Measurements from ENCODE around the gene BPGM. TPM values are rescaled to one million over a fixed set of nuclear protein-coding genes. Genes with fewer than 3 reads are reported as not detected.
A peak's percentile ranks its signal among the peaks of the same experiment; 100 is the strongest.

Gene BPGM
- total and polyA plus RNA-seq, 4 donors: 44.7 to 121 (median 52.2) TPM

GRCh38 chr7:134691546-134692343 is 45.1 kb downstream of the BPGM start:
- Histone ChIP-seq H3K4me1 (ENCODE audit: control insufficient read depth, insufficient read depth, low read length) (peaks cover 16% of the 10 kb centered on the region), H3K27ac (ENCODE audit: low read depth, low read length) (peak overlapping the region; percentile 61), H3K27me3 (ENCODE audit: control insufficient read depth, insufficient read depth, low read length) (no peaks in the 10 kb centered on the region), H3K9me3 (ENCODE audit: control insufficient read depth, insufficient read depth, low read length) (no peaks in the 10 kb centered on the region), H3K36me3 (ENCODE audit: control insufficient read depth, insufficient read depth, low read length) (no peaks in the 10 kb centered on the region), H3K4me3 (ENCODE audit: low read depth, low read length) (no peak overlapping the region)
- DNase-seq (ENCODE audit: low read depth in 4 of 6, low spot score in 6 of 6): no peak
- 76% methylated on average over 3 of the region's 13 CpGs for WGBS (ENCODE audit: insufficient coverage)

GRCh38 chr7:134692344-134692705 is 45.7 kb downstream of the BPGM start:
- WGBS (ENCODE audit: insufficient coverage): 100% methylated on average over 1 of the region's 2 CpGs
- H3K27ac ChIP-seq (ENCODE audit: low read depth, low read length): no peak overlapping the region
- no peaks in the 10 kb centered on the region for H3K27me3 ChIP-seq (ENCODE audit: control insufficient read depth, insufficient read depth, low read length)
- H3K4me1 ChIP-seq (ENCODE audit: control insufficient read depth, insufficient read depth, low read length): peaks cover 16% of the 10 kb centered on the region
- H3K4me3 ChIP-seq (ENCODE audit: low read depth, low read length): no peak overlapping the region
- no peaks in the 10 kb centered on the region for H3K9me3 ChIP-seq (ENCODE audit: control insufficient read depth, insufficient read depth, low read length)
- no peaks in the 10 kb centered on the region for H3K36me3 ChIP-seq (ENCODE audit: control insufficient read depth, insufficient read depth, low read length)
- DNase-seq (ENCODE audit: low read depth in 4 of 6, low spot score in 6 of 6): no peak

GRCh38 chr7:134693256-134693655 is 46.6 kb downstream of the BPGM start:
- Histone ChIP-seq H3K27ac (ENCODE audit: low read depth, low read length) (no peak overlapping the region), H3K36me3 (ENCODE audit: control insufficient read depth, insufficient read depth, low read length) (no peaks in the 10 kb centered on the region), H3K4me3 (ENCODE audit: low read depth, low read length) (no peak overlapping the region), H3K27me3 (ENCODE audit: control insufficient read depth, insufficient read depth, low read length) (no peaks in the 10 kb centered on the region), H3K4me1 (ENCODE audit: control insufficient read depth, insufficient read depth, low read length) (peaks cover 16% of the 10 kb centered on the region), H3K9me3 (ENCODE audit: control insufficient read depth, insufficient read depth, low read length) (no peaks in the 10 kb centered on the region)
- no peak for DNase-seq (ENCODE audit: low read depth in 4 of 6, low spot score in 6 of 6)
- WGBS (ENCODE audit: insufficient coverage): 65% methylated on average over 3 of the region's 4 CpGs

GRCh38 chr7:134694299-134694698 is 47.6 kb downstream of the BPGM start:
- 62% methylated on average over 3 of the region's 7 CpGs for WGBS (ENCODE audit: insufficient coverage)
- Histone ChIP-seq H3K4me1 (ENCODE audit: control insufficient read depth, insufficient read depth, low read length) (peaks cover 16% of the 10 kb centered on the region), H3K36me3 (ENCODE audit: control insufficient read depth, insufficient read depth, low read length) (no peaks in the 10 kb centered on the region), H3K4me3 (ENCODE audit: low read depth, low read length) (no peak overlapping the region), H3K27ac (ENCODE audit: low read depth, low read length) (no peak overlapping the region), H3K27me3 (ENCODE audit: control insufficient read depth, insufficient read depth, low read length) (no peaks in the 10 kb centered on the region), H3K9me3 (ENCODE audit: control insufficient read depth, insufficient read depth, low read length) (no peaks in the 10 kb centered on the region)
- no peak for DNase-seq (ENCODE audit: low read depth in 4 of 6, low spot score in 6 of 6)

GRCh38 chr7:134694767-134695166 is 48.1 kb downstream of the BPGM start:
- Histone ChIP-seq H3K4me1 (ENCODE audit: control insufficient read depth, insufficient read depth, low read length) (peaks cover 19% of the 10 kb centered on the region), H3K27me3 (ENCODE audit: control insufficient read depth, insufficient read depth, low read length) (no peaks in the 10 kb centered on the region), H3K9me3 (ENCODE audit: control insufficient read depth, insufficient read depth, low read length) (no peaks in the 10 kb centered on the region), H3K27ac (ENCODE audit: low read depth, low read length) (peak overlapping the region; percentile 72), H3K4me3 (ENCODE audit: low read depth, low read length) (no peak overlapping the region), H3K36me3 (ENCODE audit: control insufficient read depth, insufficient read depth, low read length) (no peaks in the 10 kb centered on the region)
- DNase-seq (ENCODE audit: low read depth in 4 of 6, low spot score in 6 of 6): no peak
- WGBS (ENCODE audit: insufficient coverage): 100% methylated on average over 1 of the region's 2 CpGs

GRCh38 chr7:134695321-134695860 is 48.7 kb downstream of the BPGM start:
- no peaks in the 10 kb centered on the region for H3K9me3 ChIP-seq (ENCODE audit: control insufficient read depth, insufficient read depth, low read length)
- peak overlapping the region; percentile 72 for H3K27ac ChIP-seq (ENCODE audit: low read depth, low read length)
- no peaks in the 10 kb centered on the region for H3K36me3 ChIP-seq (ENCODE audit: control insufficient read depth, insufficient read depth, low read length)
- H3K27me3 ChIP-seq (ENCODE audit: control insufficient read depth, insufficient read depth, low read length): no peaks in the 10 kb centered on the region
- peaks cover 18% of the 10 kb centered on the region for H3K4me1 ChIP-seq (ENCODE audit: control insufficient read depth, insufficient read depth, low read length)
- H3K4me3 ChIP-seq (ENCODE audit: low read depth, low read length): no peak overlapping the region
- 59% methylated on average over 6 of the region's 9 CpGs for WGBS (ENCODE audit: insufficient coverage)
- DNase-seq (ENCODE audit: low read depth in 4 of 6, low spot score in 6 of 6): no peak

GRCh38 chr7:134696261-134696660 is 49.6 kb downstream of the BPGM start:
- no peak for DNase-seq (ENCODE audit: low read depth in 4 of 6, low spot score in 6 of 6)
- 100% methylated on average over 3 of the region's 5 CpGs for WGBS (ENCODE audit: insufficient coverage)
- H3K9me3 ChIP-seq (ENCODE audit: control insufficient read depth, insufficient read depth, low read length): no peaks in the 10 kb centered on the region
- no peak overlapping the region for H3K4me3 ChIP-seq (ENCODE audit: low read depth, low read length)
- H3K27ac ChIP-seq (ENCODE audit: low read depth, low read length): peak overlapping the region; percentile 72
- H3K4me1 ChIP-seq (ENCODE audit: control insufficient read depth, insufficient read depth, low read length): peaks cover 10% of the 10 kb centered on the region
- no peaks in the 10 kb centered on the region for H3K27me3 ChIP-seq (ENCODE audit: control insufficient read depth, insufficient read depth, low read length)
- H3K36me3 ChIP-seq (ENCODE audit: control insufficient read depth, insufficient read depth, low read length): no peaks in the 10 kb centered on the region

- H3K4me3 ChIP-seq (ENCODE audit: low read depth, low read length): no peak overlapping the region
- no peak for DNase-seq (ENCODE audit: low read depth in 4 of 6, low spot score in 6 of 6)
- WGBS (ENCODE audit: insufficient coverage): 80% methylated on average over 1 of the region's 3 CpGs
These were observed 50.7 kb downstream of the BPGM start for GRCh38 chr7:134697205-134697886.

GRCh38 chr7:134698481-134698880 is 51.8 kb downstream of the BPGM start:
- no peaks in the 10 kb centered on the region for H3K9me3 ChIP-seq (ENCODE audit: control insufficient read depth, insufficient read depth, low read length)
- H3K4me3 ChIP-seq (ENCODE audit: low read depth, low read length): no peak overlapping the region
- DNase-seq (ENCODE audit: low read depth in 4 of 6, low spot score in 6 of 6): no peak
- H3K36me3 ChIP-seq (ENCODE audit: control insufficient read depth, insufficient read depth, low read length): no peaks in the 10 kb centered on the region
- peaks cover 7% of the 10 kb centered on the region for H3K4me1 ChIP-seq (ENCODE audit: control insufficient read depth, insufficient read depth, low read length)
- H3K27ac ChIP-seq (ENCODE audit: low read depth, low read length): no peak overlapping the region
- WGBS (ENCODE audit: insufficient coverage): 80% methylated on average over 1 of the region's 1 CpG
- no peaks in the 10 kb centered on the region for H3K27me3 ChIP-seq (ENCODE audit: control insufficient read depth, insufficient read depth, low read length)

More at GRCh38 chr7:134697205-134697886, 50.7 kb downstream of the BPGM start:
- Histone ChIP-seq H3K36me3 (ENCODE audit: control insufficient read depth, insufficient read depth, low read length) (no peaks in the 10 kb centered on the region), H3K4me1 (ENCODE audit: control insufficient read depth, insufficient read depth, low read length) (peaks cover 12% of the 10 kb centered on the region), H3K27me3 (ENCODE audit: control insufficient read depth, insufficient read depth, low read length) (no peaks in the 10 kb centered on the region), H3K9me3 (ENCODE audit: control insufficient read depth, insufficient read depth, low read length) (no peaks in the 10 kb centered on the region), H3K27ac (ENCODE audit: low read depth, low read length) (no peak overlapping the region)
